ENCODE measurements around the gene SVEP1.

- TF ChIP-seq CTCF (IDR thresholded peaks at IDR 0.05) (no peak), EZH2 (IDR thresholded peaks at IDR 0.05; ENCODE audit: borderline replicate concordance, insufficient read depth, low read depth, low read length, poor library complexity, severe bottlenecking) (no peak)
These were observed 47.8 kb downstream of the SVEP1 start for GRCh38 chr9:110531776-110532175.

All from B cell (primary cell).